HG03457 (cell line): ENCODE results near the gene MRM3.
"Not testable (repeated sequence)": the region's sequence is repeated elsewhere in the genome, so short reads cannot be mapped to it uniquely, and the experiment has no call there.

Experiments
- ATAC-seq: cut with Tn5 transposase; IDR thresholded peaks from one replicate; pipeline ENCODE4 v1.9.1; 2021; ENCODE audit warnings: moderate number of reproducible peaks; ENCODE audit not compliant: unreplicated experiment

The MRM3 gene

GRCh38 chr17:752620-753219 is 29.4 kb upstream of the MRM3 start:
- no peak for ATAC-seq

- no peak for ATAC-seq
Measured at GRCh38 chr17:753418-753817, 28.7 kb upstream of the MRM3 start.

- not testable (repeated sequence) for ATAC-seq
Measured at GRCh38 chr17:755319-755961, 26.7 kb upstream of the MRM3 start.

- not testable (repeated sequence) for ATAC-seq
Measured at GRCh38 chr17:756010-756567, 26.1 kb upstream of the MRM3 start.

- ATAC-seq = no peak
Measured at GRCh38 chr17:759964-760363, 22.2 kb upstream of the MRM3 start.

GRCh38 chr17:760371-760770 is 21.8 kb upstream of the MRM3 start:
- ATAC-seq = no peak

- ATAC-seq = no peak
Measured at GRCh38 chr17:767076-767475, 15.1 kb upstream of the MRM3 start.

GRCh38 chr17:773016-773415 is 9.1 kb upstream of the MRM3 start:
- ATAC-seq = no peak

- no peak for ATAC-seq
Measured at GRCh38 chr17:773467-774312, 8.5 kb upstream of the MRM3 start.

GRCh38 chr17:774313-774584 is 7.9 kb upstream of the MRM3 start:
- no peak for ATAC-seq

- no peak for ATAC-seq
Measured at GRCh38 chr17:778096-778495, 4.1 kb upstream of the MRM3 start.

- no peak for ATAC-seq
Measured at GRCh38 chr17:784143-784542, 2.0 kb downstream of the MRM3 start.

- ATAC-seq = not testable (repeated sequence)
Measured at GRCh38 chr17:785901-786300, 3.7 kb downstream of the MRM3 start.

GRCh38 chr17:787641-788221 is 5.6 kb downstream of the MRM3 start:
- no peak for ATAC-seq

GRCh38 chr17:788551-788950 is 6.4 kb downstream of the MRM3 start:
- no peak for ATAC-seq

GRCh38 chr17:789160-789840 is 7.1 kb downstream of the MRM3 start:
- no peak for ATAC-seq

- ATAC-seq = not testable (repeated sequence)
Measured at GRCh38 chr17:789931-790873, 8.0 kb downstream of the MRM3 start.

- not testable (repeated sequence) for ATAC-seq
Measured at GRCh38 chr17:790874-791247, 8.7 kb downstream of the MRM3 start.

- ATAC-seq = no peak
Measured at GRCh38 chr17:791829-792228, 9.7 kb downstream of the MRM3 start.

GRCh38 chr17:792277-792676 is 10.1 kb downstream of the MRM3 start:
- ATAC-seq = no peak
